HG02642 (cell line): Measurements from ENCODE around the gene MAST2.
"Not testable (repeated sequence)": the region's sequence is repeated elsewhere in the genome, so short reads cannot be mapped to it uniquely, and the experiment has no call there.

Experiments used
- ATAC-seq: cut with Tn5 transposase; IDR thresholded peaks from one replicate; pipeline ENCODE4 v1.9.1; 2021; ENCODE audit warnings: mild to moderate bottlenecking; ENCODE audit not compliant: unreplicated experiment, poor library complexity

MAST2 gene

DNA sequence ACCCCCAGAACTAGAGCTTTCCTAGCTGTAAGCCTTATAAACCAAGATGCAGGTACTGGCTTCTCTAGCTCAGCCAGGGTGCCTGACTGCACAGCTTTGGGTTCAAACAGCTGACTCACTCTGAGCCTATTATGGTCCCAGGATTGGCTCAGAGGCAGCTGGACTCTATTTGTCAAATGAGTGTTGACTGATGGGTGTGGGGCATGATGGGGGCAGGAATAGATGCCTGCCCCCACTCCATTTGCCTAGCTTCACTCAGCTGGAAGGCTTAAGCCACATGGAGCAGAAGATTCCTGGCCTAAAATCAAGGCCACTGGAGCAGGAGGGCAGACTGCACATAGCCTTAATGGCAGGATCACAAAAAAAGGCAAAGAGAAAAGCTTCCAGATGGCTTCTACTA lies 238.6 kb downstream of the MAST2 start:
- ATAC-seq, result no peak

GRCh38 chr1:46043458-46044017 lies 240.1 kb downstream of the MAST2 start:
- peak; percentile 79 for ATAC-seq

GRCh38 chr1:46044116-46044515 lies 240.7 kb downstream of the MAST2 start:
- ATAC-seq, result no peak

- ATAC-seq, result no peak
Observed at GRCh38 chr1:46053734-46054133, 250.3 kb downstream of the MAST2 start.

- no peak for ATAC-seq
Observed at GRCh38 chr1:46056325-46056724, 252.9 kb downstream of the MAST2 start.

- ATAC-seq, result not testable (repeated sequence)
Observed at GRCh38 chr1:46057215-46057614, 253.8 kb downstream of the MAST2 start.

DNA sequence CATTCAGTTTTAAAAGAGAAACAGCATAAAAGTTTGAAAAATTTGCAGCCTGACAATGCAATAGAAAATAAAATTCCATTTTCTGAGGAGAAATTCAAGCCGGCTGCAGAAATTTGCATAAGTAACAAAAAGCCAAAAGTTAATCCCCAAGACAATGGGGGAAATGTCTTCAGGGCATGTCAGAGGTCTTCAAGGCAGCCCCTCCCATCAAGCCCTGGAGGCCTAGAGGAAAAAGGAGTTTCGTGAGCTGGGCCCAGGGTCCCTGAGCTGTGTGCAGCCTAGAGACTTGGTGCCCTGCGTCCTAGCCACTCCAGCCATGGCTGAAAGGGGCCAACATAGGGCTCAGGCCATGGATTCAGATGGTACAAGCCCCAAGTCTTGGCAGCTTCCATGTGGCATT lies 254.4 kb downstream of the MAST2 start:
- ATAC-seq, result no peak

GRCh38 chr1:46058936-46059335 lies 255.5 kb downstream of the MAST2 start:
- ATAC-seq, result no peak

GRCh38 chr1:46061146-46061545 lies 257.7 kb downstream of the MAST2 start:
- ATAC-seq, result no peak

- ATAC-seq, result peak; percentile 59
Observed at GRCh38 chr1:46062651-46063319, 259.4 kb downstream of the MAST2 start.

GRCh38 chr1:46064708-46065107 lies 261.3 kb downstream of the MAST2 start:
- no peak for ATAC-seq

- ATAC-seq, result no peak
Observed at GRCh38 chr1:46065405-46065804, 262.0 kb downstream of the MAST2 start.

- no peak for ATAC-seq
Observed at GRCh38 chr1:46067652-46068051, 264.2 kb downstream of the MAST2 start.

- ATAC-seq, result no peak
Observed at GRCh38 chr1:46068525-46068924, 265.1 kb downstream of the MAST2 start.

DNA sequence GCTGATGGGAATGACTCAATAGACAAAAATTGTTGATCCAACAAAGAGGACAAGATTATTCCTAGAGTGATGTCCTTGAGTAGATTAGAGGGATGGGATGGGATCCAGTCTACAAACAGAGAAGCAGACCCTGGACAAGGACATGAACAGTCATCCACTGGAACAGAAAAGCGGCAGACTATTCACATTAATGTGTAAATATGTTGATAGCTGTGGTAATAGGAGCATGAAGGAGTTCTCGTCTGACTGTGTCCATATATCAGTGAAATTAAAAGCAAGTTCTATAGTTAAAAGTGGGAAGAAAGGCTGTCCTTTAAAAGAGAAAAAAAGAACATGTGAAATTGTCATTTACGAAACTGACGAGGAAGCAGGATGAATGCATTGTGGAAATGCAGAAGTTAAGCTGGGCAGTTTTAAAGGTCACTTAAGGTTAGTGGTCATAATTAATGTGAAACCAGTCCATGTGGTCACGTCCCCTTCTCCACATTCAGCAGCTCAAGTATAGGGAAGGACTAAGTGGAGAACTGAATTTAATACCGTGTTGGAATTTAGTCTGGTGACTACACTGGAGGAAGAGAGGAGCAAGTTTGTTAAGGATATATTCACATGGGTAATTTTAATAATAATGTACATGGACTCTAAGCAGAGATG lies 266.9 kb downstream of the MAST2 start:
- ATAC-seq, result no peak

- no peak for ATAC-seq
Observed at GRCh38 chr1:46072975-46073374, 269.6 kb downstream of the MAST2 start.

- no peak for ATAC-seq
Observed at GRCh38 chr1:46076343-46076742, 272.9 kb downstream of the MAST2 start.

GRCh38 chr1:46077644-46078043 lies 274.2 kb downstream of the MAST2 start:
- ATAC-seq, result no peak

DNA sequence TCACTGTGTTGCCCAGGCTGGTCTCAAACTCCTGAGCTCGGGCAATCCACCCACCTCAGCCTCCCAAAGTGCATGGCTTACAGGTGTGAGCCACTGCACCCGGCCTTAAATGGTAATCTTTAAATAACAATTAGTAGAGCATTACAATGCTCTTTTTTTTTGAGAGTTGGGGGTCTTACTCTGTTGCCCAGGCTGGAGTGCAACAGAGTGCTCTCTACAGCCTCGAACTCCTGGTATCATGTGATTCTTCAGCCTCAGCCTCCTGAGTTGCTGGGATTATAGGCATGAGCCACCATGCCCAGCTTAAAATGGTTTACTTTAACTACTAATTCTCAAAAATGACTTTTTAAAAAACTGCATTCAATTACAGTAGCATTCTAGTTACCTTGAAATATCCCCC lies 276.8 kb downstream of the MAST2 start:
- no peak for ATAC-seq

GRCh38 chr1:46081206-46081605 lies 277.8 kb downstream of the MAST2 start:
- ATAC-seq, result no peak

- no peak for ATAC-seq
Observed at GRCh38 chr1:46081619-46082018, 278.2 kb downstream of the MAST2 start.

DNA sequence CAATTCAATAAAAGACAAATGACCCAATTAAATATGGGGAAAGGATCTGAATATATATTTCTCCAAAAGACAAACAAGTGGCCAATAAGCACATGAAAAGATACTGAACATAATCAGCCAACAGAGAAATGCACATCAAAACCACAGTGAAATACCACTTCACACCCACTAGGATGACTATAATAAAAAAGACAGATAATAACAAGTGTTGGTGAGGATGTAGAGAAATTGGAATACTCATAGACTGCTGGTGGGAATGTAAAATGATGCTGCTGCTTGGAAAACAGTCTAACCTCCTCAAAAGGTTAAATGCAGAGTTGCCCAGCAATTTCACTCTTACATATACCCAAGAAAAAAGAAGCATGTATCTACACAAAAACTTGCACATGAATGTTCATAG lies 280.2 kb downstream of the MAST2 start:
- no peak for ATAC-seq
